Loucy (cell line): ENCODE data around the gene AGBL5.

Experiments
- H2AFZ ChIP-seq: fragments of 200-600 bp; sonication (generic); 2 replicates; pipeline ENCODE4 v1.6.0; 2016; ENCODE audit warnings: antibody characterized with exemption, mild to moderate bottlenecking, low read length, moderate library complexity
- H3F3A ChIP-seq: fragments of 200-600 bp; 2 replicates; pipeline ENCODE4 v1.6.0; 2016; ENCODE audit warnings: antibody characterized with exemption, low read depth, mild to moderate bottlenecking
- H3K27me3 ChIP-seq: fragments of 200-600 bp; sonication (generic); 2 replicates; pipeline ENCODE4 v1.6.1; 2014; ENCODE audit warnings: low read length, mild to moderate bottlenecking; ENCODE audit not compliant: insufficient read depth, poor library complexity, severe bottlenecking
- H3K36me3 ChIP-seq: fragments of 200-600 bp; sonication (generic); 2 replicates; pipeline ENCODE4 v1.6.1; 2016; ENCODE audit warnings: low read length; ENCODE audit not compliant: insufficient read depth
- H3K4me1 ChIP-seq: fragments of 200-600 bp; sonication (generic); 2 replicates; pipeline ENCODE4 v1.5.1; 2014; ENCODE audit warnings: low read length, mild to moderate bottlenecking; ENCODE audit not compliant: insufficient read depth, poor library complexity, severe bottlenecking
- H3K4me2 ChIP-seq: fragments of 200-600 bp; sonication (generic); 2 replicates; pipeline ENCODE4 v1.6.0; 2014; ENCODE audit warnings: antibody characterized with exemption, low read length, low read depth, mild to moderate bottlenecking; ENCODE audit not compliant: poor library complexity, severe bottlenecking
- H3K4me3 ChIP-seq: fragments of 200-600 bp; sonication (generic); 2 replicates; pipeline ENCODE4 v1.5.1; 2014; ENCODE audit warnings: low read length, mild to moderate bottlenecking, mixed read lengths; ENCODE audit not compliant: poor library complexity, severe bottlenecking
- H3K79me2 ChIP-seq: fragments of 200-600 bp; sonication (generic); 2 replicates; pipeline ENCODE4 v1.6.1; 2014; ENCODE audit warnings: low read length; ENCODE audit not compliant: insufficient read depth
- H3K9ac ChIP-seq: fragments of 200-600 bp; sonication (generic); 2 replicates; pipeline ENCODE4 v1.6.0; 2014; ENCODE audit warnings: mild to moderate bottlenecking, low read depth, low read length, moderate library complexity; ENCODE audit not compliant: poor library complexity, severe bottlenecking
- H3K9me2 ChIP-seq: fragments of 200-600 bp; sonication (generic); replicated peaks from 2 replicates; pipeline ENCODE4 v1.6.1; 2016; ENCODE audit warnings: low read depth, low read length, mixed read lengths
- H3K9me3 ChIP-seq: fragments of 200-600 bp; sonication (generic); 2 replicates; pipeline ENCODE4 v1.6.1; 2014; ENCODE audit warnings: mild to moderate bottlenecking, antibody characterized with exemption, low read length, low read depth; ENCODE audit not compliant: insufficient read depth
- H4K20me1 ChIP-seq: fragments of 200-600 bp; sonication (generic); 2 replicates; pipeline ENCODE4 v1.6.0; 2014; ENCODE audit warnings: antibody characterized with exemption, low read length, mild to moderate bottlenecking; ENCODE audit not compliant: insufficient read depth, poor library complexity, severe bottlenecking
- EZH2phosphoT487 ChIP-seq: fragments of 200-600 bp; IDR thresholded peaks from 2 replicates; pipeline ENCODE4 v1.6.1; 2018; ENCODE audit warnings: antibody characterized with exemption, mild to moderate bottlenecking, moderate library complexity, borderline replicate concordance
- TF ChIP-seq, protein P1 (sequence below): fragments of 200-600 bp; sonication (generic); conservative IDR thresholded peaks from 2 replicates; pipeline ENCODE4 v1.5.1; 2014; ENCODE audit warnings: mild to moderate bottlenecking, antibody characterized with exemption, low read length

The AGBL5 gene

DNA sequence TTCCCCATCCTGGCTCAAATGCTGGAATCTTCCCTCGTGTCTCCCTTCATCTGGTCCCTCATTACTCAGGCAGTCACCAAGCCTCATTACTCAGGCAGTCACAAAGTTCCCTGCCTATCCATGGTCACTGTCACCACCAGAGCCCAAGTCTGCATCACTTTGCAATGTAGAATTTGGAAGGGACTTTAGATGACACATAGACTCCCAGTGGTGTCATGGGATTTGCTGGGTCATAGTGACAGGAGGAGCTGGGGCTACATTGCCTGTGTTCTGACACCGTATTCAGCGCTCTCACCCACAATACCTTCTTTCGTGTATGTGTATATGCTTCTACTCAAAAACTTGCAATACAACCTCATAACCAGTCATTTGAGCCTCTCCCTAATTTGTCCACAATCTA lies 24.9 kb downstream of the AGBL5 start:
- Histone ChIP-seq H3K36me3 (no peaks in the 10 kb centered on the region), H3K9ac (no peak overlapping the region), H3K4me2 (no peak overlapping the region), H3K79me2 (peaks cover 1% of the 10 kb centered on the region; the same call in 1 of the 2 replicates), H3K4me1 (peaks cover 37% of the 10 kb centered on the region), H3K4me3 (no peak overlapping the region), H2AFZ (no peak overlapping the region), H4K20me1 (no peaks in the 10 kb centered on the region), H3K9me2 (no peaks in the 10 kb centered on the region), H3F3A (no peaks in the 10 kb centered on the region), H3K27me3 (no peaks in the 10 kb centered on the region), H3K9me3 (no peaks in the 10 kb centered on the region)
- no peak for TF ChIP-seq EZH2phosphoT487
- TF ChIP-seq, protein P1, sequence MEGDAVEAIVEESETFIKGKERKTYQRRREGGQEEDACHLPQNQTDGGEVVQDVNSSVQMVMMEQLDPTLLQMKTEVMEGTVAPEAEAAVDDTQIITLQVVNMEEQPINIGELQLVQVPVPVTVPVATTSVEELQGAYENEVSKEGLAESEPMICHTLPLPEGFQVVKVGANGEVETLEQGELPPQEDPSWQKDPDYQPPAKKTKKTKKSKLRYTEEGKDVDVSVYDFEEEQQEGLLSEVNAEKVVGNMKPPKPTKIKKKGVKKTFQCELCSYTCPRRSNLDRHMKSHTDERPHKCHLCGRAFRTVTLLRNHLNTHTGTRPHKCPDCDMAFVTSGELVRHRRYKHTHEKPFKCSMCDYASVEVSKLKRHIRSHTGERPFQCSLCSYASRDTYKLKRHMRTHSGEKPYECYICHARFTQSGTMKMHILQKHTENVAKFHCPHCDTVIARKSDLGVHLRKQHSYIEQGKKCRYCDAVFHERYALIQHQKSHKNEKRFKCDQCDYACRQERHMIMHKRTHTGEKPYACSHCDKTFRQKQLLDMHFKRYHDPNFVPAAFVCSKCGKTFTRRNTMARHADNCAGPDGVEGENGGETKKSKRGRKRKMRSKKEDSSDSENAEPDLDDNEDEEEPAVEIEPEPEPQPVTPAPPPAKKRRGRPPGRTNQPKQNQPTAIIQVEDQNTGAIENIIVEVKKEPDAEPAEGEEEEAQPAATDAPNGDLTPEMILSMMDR = no peak

- H3K27me3 ChIP-seq = no peaks in the 10 kb centered on the region
- no peak overlapping the region for H3K4me2 ChIP-seq
- no peak overlapping the region for H3K4me3 ChIP-seq
- no peaks in the 10 kb centered on the region for H3K9me2 ChIP-seq
- H4K20me1 ChIP-seq = no peaks in the 10 kb centered on the region
- H3K4me1 ChIP-seq = peaks cover 43% of the 10 kb centered on the region
- H3K79me2 ChIP-seq = peaks cover 1% of the 10 kb centered on the region; the same call in 1 of the 2 replicates
- TF ChIP-seq, protein P1 = no peak
- TF ChIP-seq EZH2phosphoT487 = no peak
- peaks cover 7% of the 10 kb centered on the region; the same call in 1 of the 2 replicates for H3F3A ChIP-seq
- no peak overlapping the region for H3K9ac ChIP-seq
- no peaks in the 10 kb centered on the region for H3K9me3 ChIP-seq
- H2AFZ ChIP-seq = no peak overlapping the region
- H3K36me3 ChIP-seq = no peaks in the 10 kb centered on the region
These were observed 25.8 kb downstream of the AGBL5 start for GRCh38 chr2:27077231-27077630.

DNA sequence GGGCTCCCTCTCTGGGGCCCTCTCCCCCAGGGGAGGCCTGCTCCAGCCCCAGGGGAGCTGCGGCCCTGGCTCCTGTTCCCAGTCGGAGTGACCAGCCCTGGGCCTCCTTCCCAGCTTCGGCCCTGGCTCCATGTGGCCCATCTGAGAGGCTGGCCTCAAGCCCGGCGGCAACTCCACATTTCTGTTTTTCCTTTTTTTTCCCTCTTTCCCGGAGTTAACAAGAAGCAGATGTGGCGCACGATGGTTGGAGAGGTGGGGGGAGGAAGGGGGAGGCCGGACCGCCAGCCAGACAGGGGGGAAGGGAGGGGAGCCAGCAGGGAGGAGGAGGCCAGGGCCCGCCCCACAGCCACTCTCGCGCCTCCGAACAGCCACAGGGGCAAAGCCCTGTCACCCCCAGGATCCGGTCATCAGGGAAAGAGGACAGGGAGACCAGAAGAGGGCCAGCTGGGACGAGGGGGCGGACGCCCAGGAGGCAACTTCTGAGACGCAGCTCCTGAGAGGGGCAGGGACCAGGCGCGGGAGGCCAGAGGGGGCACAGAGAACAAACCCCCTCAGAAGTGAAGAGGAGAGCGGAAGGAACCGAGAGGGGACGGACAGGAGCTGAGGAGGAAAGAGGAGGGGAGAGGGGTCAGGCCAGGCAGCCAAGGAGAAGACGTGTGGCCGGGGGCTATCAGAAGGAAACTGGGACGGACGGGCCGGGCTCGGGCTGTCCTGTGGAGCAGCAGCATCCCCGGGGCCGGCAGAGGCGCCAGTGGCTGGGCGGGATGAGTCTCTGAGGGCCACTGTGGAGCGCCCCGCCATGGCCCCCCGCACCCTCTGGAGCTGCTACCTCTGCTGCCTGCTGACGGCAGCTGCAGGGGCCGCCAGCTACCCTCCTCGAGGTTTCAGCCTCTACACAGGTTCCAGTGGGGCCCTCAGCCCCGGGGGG lies 27.1 kb downstream of the AGBL5 start, which contains the start of gene EMILIN1:
Gene EMILIN1 (plus strand): TSS at position 349 of the 928 bp plus-strand sequence. CDS start 451 bp downstream, at position 800.
- no peaks in the 10 kb centered on the region for H3K27me3 ChIP-seq
- H3K9ac ChIP-seq = no peak within 1 kb of the TSS
- no peak for TF ChIP-seq EZH2phosphoT487
- TF ChIP-seq, protein P1 = no peak
- no peak within 1 kb of the TSS for H2AFZ ChIP-seq
- no peaks in the 10 kb centered on the region for H3K9me3 ChIP-seq
- no peak within 1 kb of the TSS for H3K4me3 ChIP-seq
- H3K36me3 ChIP-seq = no peaks in the 10 kb centered on the region
- peaks cover 7% of the 10 kb centered on the region; the same call in 1 of the 2 replicates for H3F3A ChIP-seq
- no peaks in the 10 kb centered on the region for H3K9me2 ChIP-seq
- peaks cover 37% of the 10 kb centered on the region for H3K4me1 ChIP-seq
- peaks cover 13% of the 10 kb centered on the region; the same call in 1 of the 2 replicates for H3K79me2 ChIP-seq
- no peak within 1 kb of the TSS for H3K4me2 ChIP-seq
- H4K20me1 ChIP-seq = no peaks in the 10 kb centered on the region
